Cardiac fibroblast (primary cell): Measurements from ENCODE around the gene MPEG1.
A peak's percentile ranks its signal among the peaks of the same experiment; 100 is the strongest.

ENCODE experiments used
- DNase-seq, 2 donors: peaks; one replicate each; pipeline versions ENCODE4 v3.0.0 to v3.0.0-alpha.2; 2010; ENCODE audit warnings: low read depth in 2 of 2
- H3K4me3 ChIP-seq, 2 donors: replicated peaks in 1 of 2; 1 replicate in 1 of 2; 2 replicates in 1 of 2; pipeline ENCODE4 v1.5.1; 2011; ENCODE audit warnings: low read depth in 2 of 2, low read length in 2 of 2, mild to moderate bottlenecking in 2 of 2, moderate library complexity in 1 of 2
- CTCF ChIP-seq: IDR thresholded peaks from one replicate; pipeline ENCODE4 v1.5.1; 2011; ENCODE audit warnings: low read depth, mild to moderate bottlenecking, low read length, inconsistent platforms

MPEG1 gene

GRCh38 chr11:59173964-59174663 is 38.6 kb downstream of the MPEG1 start:
- no peak for TF ChIP-seq CTCF
- DNase-seq, result peak; percentile 30
- H3K4me3 ChIP-seq, result peak overlapping the region in 1 of 2 donors; percentile 54

GRCh38 chr11:59173080-59173963 is 39.4 kb downstream of the MPEG1 start:
- H3K4me3 ChIP-seq, result peak overlapping the region; percentile 54 to 61
- no peak for TF ChIP-seq CTCF
- peak; percentile 15 to 43 for DNase-seq

GRCh38 chr11:59172345-59173079 is 40.2 kb downstream of the MPEG1 start:
- H3K4me3 ChIP-seq, result peak overlapping the region; percentile 61 to 64
- TF ChIP-seq CTCF, result no peak
- DNase-seq, result no peak

- peak within 1 kb of the TSS; percentile 61 to 64 for H3K4me3 ChIP-seq
- peak; percentile 90 to 92 for DNase-seq
- peak; percentile 98 for TF ChIP-seq CTCF
Measured at GRCh38 chr11:59171508-59172322, 41.0 kb downstream of the MPEG1 start, which contains the start of gene DTX4. Gene DTX4 (plus strand): TSS chr11:59172132. CDS start chr11:59172596, 464 bp downstream.

GRCh38 chr11:59164028-59164427 is 48.7 kb downstream of the MPEG1 start:
- no peak overlapping the region for H3K4me3 ChIP-seq
- no peak for TF ChIP-seq CTCF
- no peak for DNase-seq
